B cell (primary cell): Measurements from ENCODE around the gene PLIN4.

Experiments
- CTCF ChIP-seq: fragments of 200-600 bp; IDR thresholded peaks from one replicate; pipeline ENCODE4 v1.8.0; 2022; ENCODE audit warnings: antibody characterized with exemption, mild to moderate bottlenecking
- EZH2 ChIP-seq: IDR thresholded peaks from 2 replicates; pipeline ENCODE4 v1.6.1; 2012; ENCODE audit warnings: borderline replicate concordance, low read depth, mild to moderate bottlenecking, moderate library complexity, low read length; ENCODE audit not compliant: insufficient read depth, poor library complexity, severe bottlenecking

- TF ChIP-seq CTCF (no peak), EZH2 (no peak)
Measured at GRCh38 chr19:4504297-4504701, 14.0 kb downstream of the PLIN4 start.
